CD14-positive monocyte (primary cell): Measurements from ENCODE around the gene DDN. TPM values are rescaled to one million over a fixed set of nuclear protein-coding genes. Genes with fewer than 3 reads are reported as not detected.

ENCODE experiments used
- DNase-seq, 3 donors: peaks; one replicate each; pipeline ENCODE4 v3.0.0-alpha.2; 2011 to 2022
- H2AFZ ChIP-seq: 2 replicates; pipeline ENCODE4 v1.6.0; 2012; ENCODE audit warnings: mild to moderate bottlenecking, low read depth, low read length, inconsistent platforms; ENCODE audit not compliant: insufficient read depth, poor library complexity, severe bottlenecking
- H3K27ac ChIP-seq, 2 donors: 1 replicate in 1 of 2; 2 replicates in 1 of 2; pipeline ENCODE4 v1.5.1; 2012 to 2013; ENCODE audit warnings: low read length in 2 of 2, control low read depth in 1 of 2, inconsistent platforms in 1 of 2, low read depth in 1 of 2, mild to moderate bottlenecking in 1 of 2
- H3K27me3 ChIP-seq, 2 donors: one replicate each; pipeline versions ENCODE4 v1.6.0 to v1.6.1; 2011 to 2013; ENCODE audit warnings: low read length in 2 of 2; ENCODE audit not compliant: control insufficient read depth in 2 of 2, insufficient read depth in 2 of 2
- H3K36me3 ChIP-seq, 2 donors: replicated peaks in 1 of 2; 1 replicate in 1 of 2; 2 replicates in 1 of 2; pipeline versions ENCODE4 v1.5.1 to v1.6.1; 2012 to 2013; ENCODE audit warnings: low read length in 2 of 2, control low read depth in 1 of 2, inconsistent platforms in 1 of 2, mild to moderate bottlenecking in 1 of 2; ENCODE audit not compliant: insufficient read depth in 2 of 2, control insufficient read depth in 1 of 2
- H3K4me1 ChIP-seq, 2 donors: 1 replicate in 1 of 2; 2 replicates in 1 of 2; pipeline versions ENCODE4 v1.5.1 to v1.6.1; 2012 to 2013; ENCODE audit warnings: low read length in 2 of 2, control low read depth in 1 of 2, inconsistent platforms in 1 of 2, mild to moderate bottlenecking in 1 of 2, moderate library complexity in 1 of 2; ENCODE audit not compliant: insufficient read depth in 2 of 2, control insufficient read depth in 1 of 2
- H3K4me2 ChIP-seq: replicated peaks from 2 replicates; pipeline ENCODE3; 2012; ENCODE audit warnings: low read length, moderate library complexity, mild to moderate bottlenecking; ENCODE audit not compliant: poor library complexity, severe bottlenecking; ENCODE audit errors: extremely low read depth
- H3K4me3 ChIP-seq, 3 experiments: fragments of 200-600 bp in 1 of 3; sonication (generic) in 1 of 3; replicated peaks in 1 of 3; 1 replicate in 2 of 3; 2 replicates in 1 of 3; pipeline ENCODE4 v1.5.1; 2011 to 2013; ENCODE audit warnings: low read length in 3 of 3, mild to moderate bottlenecking in 3 of 3, control low read depth in 2 of 3, low read depth in 2 of 3, inconsistent platforms in 1 of 3, moderate library complexity in 1 of 3
- H3K79me2 ChIP-seq: 2 replicates; pipeline ENCODE4 v1.6.0; 2012; ENCODE audit warnings: mild to moderate bottlenecking, control low read depth, inconsistent platforms, low read length, moderate library complexity; ENCODE audit not compliant: insufficient read depth
- H3K9ac ChIP-seq: 2 replicates; pipeline ENCODE4 v1.6.0; 2017; ENCODE audit warnings: low read length, mild to moderate bottlenecking; ENCODE audit not compliant: insufficient read depth, poor library complexity, severe bottlenecking
- H3K9me3 ChIP-seq, 2 donors: replicated peaks in 1 of 2; 1 replicate in 1 of 2; 2 replicates in 1 of 2; pipeline versions ENCODE4 v1.5.1 to v1.6.1; 2012 to 2013; ENCODE audit warnings: low read length in 2 of 2, control low read depth in 1 of 2; ENCODE audit not compliant: control insufficient read depth in 1 of 2, insufficient read depth in 1 of 2
- H4K20me1 ChIP-seq: 2 replicates; pipeline ENCODE4 v1.6.0; 2012; ENCODE audit warnings: mild to moderate bottlenecking, low read length, control low read depth, moderate library complexity; ENCODE audit not compliant: insufficient read depth
- H3K27ac Mint-ChIP-seq, 7 donors: one replicate each; pipeline ENCODE4 v1.8.0; 2020; ENCODE audit warnings: mild to moderate bottlenecking in 7 of 7, mixed read lengths in 7 of 7, moderate library complexity in 6 of 7, inconsistent platforms in 2 of 7
- H3K27me3 Mint-ChIP-seq, 3 donors: one replicate each; pipeline ENCODE4 v1.8.0; 2021 to 2022; ENCODE audit warnings: low read depth in 3 of 3, mild to moderate bottlenecking in 3 of 3, mixed read lengths in 3 of 3, moderate library complexity in 3 of 3, inconsistent platforms in 1 of 3
- H3K36me3 Mint-ChIP-seq, 2 donors: one replicate each; pipeline ENCODE4 v1.8.0; 2020; ENCODE audit warnings: mixed read lengths in 2 of 2, inconsistent platforms in 1 of 2, mild to moderate bottlenecking in 1 of 2
- H3K4me1 Mint-ChIP-seq: one replicate; pipeline ENCODE4 v1.8.0; 2020; ENCODE audit warnings: mild to moderate bottlenecking, mixed read lengths
- H3K4me3 Mint-ChIP-seq, 2 donors: one replicate each; pipeline ENCODE4 v1.8.0; 2020; ENCODE audit warnings: mild to moderate bottlenecking in 2 of 2, mixed read lengths in 2 of 2, moderate library complexity in 1 of 2
- H3K9me3 Mint-ChIP-seq, 7 donors: one replicate each; pipeline ENCODE4 v1.8.0; 2020 to 2022; ENCODE audit warnings: mixed read lengths in 7 of 7, mild to moderate bottlenecking in 6 of 7, moderate library complexity in 6 of 7, inconsistent platforms in 2 of 7
- WGBS: methylation state at CpG from one replicate; pipeline ENCODE4 v1.1.5; 2013; ENCODE audit warnings: missing lambda C conversion rate; ENCODE audit not compliant: insufficient coverage; 5-methylcytosine and 5-hydroxymethylcytosine counted together
- intact Hi-C, 2 donors: fragments of 100-400 bp; cut with micrococcal nuclease; formaldehyde crosslinking; loops; one replicate each; pipeline versions ENCODE4 v1.15.0 to v1.15.1; 2023
- polyA plus RNA-seq, 3 donors: library from polyadenylated mRNA; depleted of rRNA in 1 of 3; unstranded in 2 of 3; stranded (reverse) in 1 of 3; fragments of 300-500 nt in 2 of 3; fragments of >200 nt in 1 of 3; fragmentation: Illumina TruSeq in 2 of 3; gene quantifications; 1 replicate in 2 of 3; 2 replicates in 1 of 3; pipeline ENCODE4 v1.2.3, GENCODE V29; 2012 to 2021
- TF ChIP-seq, protein P1 (sequence below): fragments of 200-600 bp; IDR thresholded peaks from one replicate; pipeline ENCODE4 v1.8.0; 2022; ENCODE audit warnings: antibody characterized with exemption, mild to moderate bottlenecking

DDN gene
- polyA plus RNA-seq, 3 donors = 0.27 TPM; not detected in 2

DNA sequence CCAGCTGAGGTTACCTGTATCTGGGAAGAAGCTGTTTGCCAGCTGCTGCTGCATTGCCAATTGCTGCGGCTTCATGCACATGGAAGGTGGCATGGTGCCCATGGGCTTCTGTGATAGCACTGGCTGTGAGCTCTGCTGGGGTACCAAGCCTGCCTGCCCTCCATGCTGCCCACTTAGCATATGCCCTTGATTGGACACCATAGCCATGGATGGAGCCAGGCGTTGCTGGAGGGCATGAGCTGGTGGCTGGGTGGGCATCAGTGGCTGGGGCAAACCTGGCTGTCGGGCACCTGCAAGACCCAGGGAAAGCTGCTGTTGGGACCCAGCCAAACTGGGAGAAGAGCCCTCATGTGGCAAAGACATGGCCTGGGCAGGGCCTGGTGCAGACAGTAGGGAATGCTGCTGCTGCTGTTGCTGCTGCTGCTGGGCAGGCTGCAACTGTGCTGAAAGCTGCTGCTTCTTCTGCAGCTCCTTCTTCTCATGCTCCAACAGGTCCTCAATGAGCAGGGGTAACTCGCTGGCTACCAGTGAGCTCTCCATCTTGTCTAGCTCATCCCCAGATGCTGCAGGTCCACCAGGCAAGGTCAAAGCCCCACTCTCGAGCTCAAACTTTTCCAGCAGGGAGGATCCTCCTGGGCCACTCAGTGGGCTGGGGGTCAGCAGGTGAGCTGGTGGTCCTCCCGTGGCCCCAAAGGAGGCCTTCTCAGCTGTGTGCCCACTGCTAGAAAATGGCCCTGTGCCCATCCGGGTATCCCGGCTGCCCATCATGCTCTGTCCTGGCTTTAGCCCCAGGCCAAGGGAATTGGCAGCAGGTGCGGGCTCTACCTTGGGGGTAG, 38.2 kb upstream of the DDN start:
- Mint-ChIP-seq H3K27ac (no peak overlapping the region), H3K4me1 (no peaks in the 10 kb centered on the region), H3K27me3 (no peaks in the 10 kb centered on the region), H3K36me3 (peaks cover 85 to 100% of the 10 kb centered on the region in 2 donors), H3K9me3 (no peaks in the 10 kb centered on the region), H3K4me3 (no peak overlapping the region)
- WGBS = 99% methylated on average over 8 of the region's 9 CpGs
- H3K9me3 ChIP-seq = no peaks in the 10 kb centered on the region
- H3K27me3 ChIP-seq = no peaks in the 10 kb centered on the region
- H3K36me3 ChIP-seq = peaks cover 93 to 99% of the 10 kb centered on the region in 2 donors
- no peak overlapping the region for H3K4me3 ChIP-seq
- DNase-seq = no peak
- H3K27ac ChIP-seq = no peak overlapping the region
- H3K4me2 ChIP-seq = no peak overlapping the region
- H2AFZ ChIP-seq = no peak overlapping the region
- H4K20me1 ChIP-seq = peaks cover 99% of the 10 kb centered on the region
- H3K79me2 ChIP-seq = peaks cover 14% of the 10 kb centered on the region
- no peaks in the 10 kb centered on the region for H3K4me1 ChIP-seq
- intact Hi-C loops = no loop called here
- TF ChIP-seq, protein P1, sequence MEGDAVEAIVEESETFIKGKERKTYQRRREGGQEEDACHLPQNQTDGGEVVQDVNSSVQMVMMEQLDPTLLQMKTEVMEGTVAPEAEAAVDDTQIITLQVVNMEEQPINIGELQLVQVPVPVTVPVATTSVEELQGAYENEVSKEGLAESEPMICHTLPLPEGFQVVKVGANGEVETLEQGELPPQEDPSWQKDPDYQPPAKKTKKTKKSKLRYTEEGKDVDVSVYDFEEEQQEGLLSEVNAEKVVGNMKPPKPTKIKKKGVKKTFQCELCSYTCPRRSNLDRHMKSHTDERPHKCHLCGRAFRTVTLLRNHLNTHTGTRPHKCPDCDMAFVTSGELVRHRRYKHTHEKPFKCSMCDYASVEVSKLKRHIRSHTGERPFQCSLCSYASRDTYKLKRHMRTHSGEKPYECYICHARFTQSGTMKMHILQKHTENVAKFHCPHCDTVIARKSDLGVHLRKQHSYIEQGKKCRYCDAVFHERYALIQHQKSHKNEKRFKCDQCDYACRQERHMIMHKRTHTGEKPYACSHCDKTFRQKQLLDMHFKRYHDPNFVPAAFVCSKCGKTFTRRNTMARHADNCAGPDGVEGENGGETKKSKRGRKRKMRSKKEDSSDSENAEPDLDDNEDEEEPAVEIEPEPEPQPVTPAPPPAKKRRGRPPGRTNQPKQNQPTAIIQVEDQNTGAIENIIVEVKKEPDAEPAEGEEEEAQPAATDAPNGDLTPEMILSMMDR = no peak
- no peak overlapping the region for H3K9ac ChIP-seq

- Histone ChIP-seq H3K4me2 (no peak overlapping the region), H3K9ac (no peak overlapping the region), H3K27ac (no peak overlapping the region), H3K36me3 (peaks cover 93 to 99% of the 10 kb centered on the region in 2 donors), H3K4me1 (no peaks in the 10 kb centered on the region), H3K4me3 (no peak overlapping the region), H4K20me1 (peaks cover 100% of the 10 kb centered on the region), H3K79me2 (peaks cover 11% of the 10 kb centered on the region), H3K9me3 (no peaks in the 10 kb centered on the region), H3K27me3 (no peaks in the 10 kb centered on the region), H2AFZ (no peak overlapping the region)
- Mint-ChIP-seq H3K27ac (peak overlapping the region in 2 of 7 donors; percentile 57 to 58), H3K36me3 (peaks cover 81 to 100% of the 10 kb centered on the region in 2 donors), H3K27me3 (peaks cover 0 to 1% (median 0%) of the 10 kb centered on the region in 3 donors), H3K4me1 (no peaks in the 10 kb centered on the region), H3K4me3 (no peak overlapping the region), H3K9me3 (no peaks in the 10 kb centered on the region)
- TF ChIP-seq, protein P1 = no peak
- intact Hi-C loops = no loop called here
- WGBS = 100% methylated on average over 1 of the region's 4 CpGs
- DNase-seq = no peak
These were observed 36.9 kb upstream of the DDN start for GRCh38 chr12:49036029-49036428.
